IMR-90 (cell line): ENCODE data around the gene SAMD11. TPM values are rescaled to one million over a fixed set of nuclear protein-coding genes. Genes with fewer than 3 reads are reported as not detected.

Experiments used
- ATAC-seq: fragments of 200-7000 bp; cut with Tn5 transposase; 2 replicates; pipeline ENCODE4 v1.9.1; 2020; ENCODE audit warnings: low read depth, mild to moderate bottlenecking, moderate library complexity
- BruUV-seq: library from RNA; stranded (reverse); fragments of 400-500 nt; replicated peaks from 2 replicates; lab custom pipeline; 2021; lab: Mats Ljungman, UMichigan
- CTCF ChIA-PET: fragments of 300-600 bp; formaldehyde crosslinking; extraction: SDS; loops from one replicate; lab custom pipeline; 2021; ENCODE audit warnings: antibody characterized with exemption; lab: Yijun Ruan, JAX
- POLR2A ChIA-PET: fragments of 300-600 bp; sonication (Branson Sonifier 250); formaldehyde crosslinking; loops from one replicate; lab custom pipeline; 2022; ENCODE audit warnings: antibody characterized with exemption; ENCODE audit not compliant: unreplicated experiment; lab: Charles Lee
- DNase-seq: peaks from one replicate; pipeline ENCODE4 v3.0.0; 2013
- H2AFZ ChIP-seq: replicated peaks from 2 replicates; pipeline ENCODE3; 2013; ENCODE audit warnings: low read length, mild to moderate bottlenecking; ENCODE audit not compliant: poor library complexity
- H2AK5ac ChIP-seq: 2 replicates; pipeline ENCODE4 v1.6.1; 2013; ENCODE audit warnings: low read depth, low read length, inconsistent platforms
- H2AK9ac ChIP-seq: replicated peaks from 2 replicates; pipeline ENCODE3; 2013; ENCODE audit warnings: mild to moderate bottlenecking, low read depth, low read length, moderate library complexity; ENCODE audit not compliant: poor library complexity
- H2BK120ac ChIP-seq: 2 replicates; pipeline ENCODE4 v1.6.1; 2013; ENCODE audit warnings: low read depth, low read length, inconsistent platforms
- H2BK15ac ChIP-seq: 3 replicates; pipeline ENCODE4 v1.6.1; 2013; ENCODE audit warnings: low read depth, low read length, inconsistent platforms
- H2BK20ac ChIP-seq: 2 replicates; pipeline ENCODE4 v1.6.1; 2013; ENCODE audit warnings: low read depth, mild to moderate bottlenecking, inconsistent platforms, low read length, moderate library complexity
- H2BK5ac ChIP-seq: 2 replicates; pipeline ENCODE4 v1.6.1; 2013; ENCODE audit warnings: mild to moderate bottlenecking, low read depth, low read length, inconsistent platforms; ENCODE audit not compliant: poor library complexity, severe bottlenecking
- H3K14ac ChIP-seq: replicated peaks from 2 replicates; pipeline ENCODE4 v1.6.1; 2013; ENCODE audit warnings: low read depth, low read length, inconsistent platforms
- H3K18ac ChIP-seq: 2 replicates; pipeline ENCODE4 v1.6.1; 2013; ENCODE audit warnings: low read depth, low read length, control low read depth
- H3K23ac ChIP-seq: 2 replicates; pipeline ENCODE4 v1.6.1; 2013; ENCODE audit warnings: low read depth, low read length, inconsistent platforms
- H3K27ac ChIP-seq: 2 replicates; pipeline ENCODE4 v1.5.1; 2013; ENCODE audit warnings: mild to moderate bottlenecking, control low read depth, low read length; ENCODE audit not compliant: insufficient read depth
- H3K27me3 ChIP-seq: 2 replicates; pipeline ENCODE4 v1.6.1; 2013; ENCODE audit warnings: low read length; ENCODE audit not compliant: control insufficient read depth, insufficient read depth
- H3K36me3 ChIP-seq: 2 replicates; pipeline ENCODE4 v1.6.1; 2013; ENCODE audit warnings: low read length, mixed read lengths; ENCODE audit not compliant: control insufficient read depth, insufficient read depth
- H3K4ac ChIP-seq: 2 replicates; pipeline ENCODE4 v1.6.1; 2013; ENCODE audit warnings: low read depth, low read length, inconsistent platforms
- H3K4me1 ChIP-seq: 2 replicates; pipeline ENCODE4 v1.6.1; 2013; ENCODE audit warnings: low read length, mixed read lengths; ENCODE audit not compliant: control insufficient read depth, insufficient read depth
- H3K4me2 ChIP-seq: 2 replicates; pipeline ENCODE4 v1.6.1; 2013; ENCODE audit warnings: low read depth, mild to moderate bottlenecking, control low read depth, low read length, moderate library complexity
- H3K4me3 ChIP-seq: 2 replicates; pipeline ENCODE4 v1.5.1; 2013; ENCODE audit warnings: low read depth, mild to moderate bottlenecking, control low read depth, low read length, moderate library complexity; ENCODE audit not compliant: insufficient read depth
- H3K56ac ChIP-seq: 2 replicates; pipeline ENCODE4 v1.6.1; 2013; ENCODE audit warnings: low read length, inconsistent platforms; ENCODE audit not compliant: insufficient read depth; ENCODE audit errors: extremely low read depth
- H3K79me1 ChIP-seq, 2 experiments: 2 replicates each; pipeline ENCODE4 v1.6.1; 2013; ENCODE audit warnings: low read length in 2 of 2, inconsistent platforms in 1 of 2, low read depth in 1 of 2
- H3K9ac ChIP-seq: 2 replicates; pipeline ENCODE4 v1.6.1; 2013; ENCODE audit warnings: low read depth, low read length, control low read depth
- H3K9me1 ChIP-seq: 2 replicates; pipeline ENCODE4 v1.6.1; 2013; ENCODE audit warnings: low read length, inconsistent platforms; ENCODE audit not compliant: insufficient read depth
- H3K9me3 ChIP-seq: 2 replicates; pipeline ENCODE4 v1.6.1; 2013; ENCODE audit warnings: low read length; ENCODE audit not compliant: control insufficient read depth, insufficient read depth
- H4K20me1 ChIP-seq: 2 replicates; pipeline ENCODE4 v1.6.1; 2013; ENCODE audit warnings: low read length, inconsistent platforms; ENCODE audit not compliant: insufficient read depth
- H4K5ac ChIP-seq: 2 replicates; pipeline ENCODE4 v1.6.1; 2013; ENCODE audit warnings: mild to moderate bottlenecking, low read depth, low read length, control low read depth
- H4K8ac ChIP-seq, 2 experiments: 2 replicates each; pipeline ENCODE4 v1.6.1; 2013; ENCODE audit warnings: low read depth in 2 of 2, low read length in 2 of 2, control low read depth in 1 of 2, inconsistent platforms in 1 of 2
- H4K91ac ChIP-seq: 2 replicates; pipeline ENCODE4 v1.6.1; 2013; ENCODE audit warnings: low read depth, low read length, inconsistent platforms; ENCODE audit not compliant: insufficient read depth
- BHLHE40 ChIP-seq: fragments of 150-350 bp; IDR thresholded peaks from 2 replicates; pipeline ENCODE4 v1.6.1; 2016; ENCODE audit warnings: mild to moderate bottlenecking, low read depth, low read length
- CEBPB ChIP-seq: IDR thresholded peaks from 2 replicates; pipeline ENCODE4 v1.6.1; 2012; ENCODE audit warnings: low read depth, low read length, improper control_type of control experiment
- CHD1 ChIP-seq: IDR thresholded peaks from 2 replicates; pipeline ENCODE4 v1.6.1; 2012; ENCODE audit warnings: low read depth, low read length, improper control_type of control experiment
- MAFK ChIP-seq: IDR thresholded peaks from 2 replicates; pipeline ENCODE4 v1.6.1; 2012; ENCODE audit warnings: low read depth, low read length, improper control_type of control experiment
- MAZ ChIP-seq: IDR thresholded peaks from 2 replicates; pipeline ENCODE4 v1.6.1; 2012; ENCODE audit warnings: low read depth, mild to moderate bottlenecking, low read length, improper control_type of control experiment, moderate library complexity, borderline replicate concordance
- MXI1 ChIP-seq: IDR thresholded peaks from 2 replicates; pipeline ENCODE4 v1.6.1; 2012; ENCODE audit warnings: low read depth, mild to moderate bottlenecking, low read length, moderate library complexity, borderline replicate concordance
- NFE2L2 ChIP-seq: fragments of 150-350 bp; IDR thresholded peaks from 2 replicates; pipeline ENCODE4 v1.6.1; 2016; ENCODE audit warnings: low read depth, mild to moderate bottlenecking, low read length
- POLR2A ChIP-seq: IDR thresholded peaks from 2 replicates; pipeline ENCODE4 v1.6.1; 2012; ENCODE audit warnings: mild to moderate bottlenecking, low read depth, low read length
- RCOR1 ChIP-seq: IDR thresholded peaks from 2 replicates; pipeline ENCODE4 v1.6.1; 2012; ENCODE audit warnings: mild to moderate bottlenecking, low read length, improper control_type of control experiment; ENCODE audit not compliant: insufficient replicate concordance
- RFX5 ChIP-seq: IDR thresholded peaks from 2 replicates; pipeline ENCODE4 v1.8.0; 2012; ENCODE audit warnings: low read depth, mild to moderate bottlenecking, low read length, moderate library complexity
- SMC3 ChIP-seq: fragments of 150-350 bp; IDR thresholded peaks from 2 replicates; pipeline ENCODE4 v1.6.1; 2016; ENCODE audit warnings: low read depth, mild to moderate bottlenecking, antibody characterized with exemption, low read length, moderate library complexity
- WGBS, 2 experiments: methylation state at CpG; one replicate each; pipeline versions ENCODE4 v1.1.5 to v1.1.7; 2013; ENCODE audit warnings: missing lambda C conversion rate in 2 of 2; ENCODE audit not compliant: insufficient read length in 1 of 2; ENCODE audit errors: extremely low coverage in 2 of 2; 5-methylcytosine and 5-hydroxymethylcytosine counted together
- dilution Hi-C: fragments of 300-500 bp; cut with HindIII; formaldehyde crosslinking; loops from one replicate; pipeline ENCODE4 v1.14.3; 2018; ENCODE audit warnings: low sequenced_read_pairs; ENCODE audit not compliant: unreplicated experiment
- in situ Hi-C: fragments of 300-500 bp; cut with MboI; formaldehyde crosslinking; loops from 3 replicates; pipeline ENCODE4 v1.14.3; 2019; ENCODE audit warnings: low sequenced_read_pairs, inconsistent platforms, mixed read lengths
- intact Hi-C: fragments of 100-400 bp; cut with micrococcal nuclease; formaldehyde crosslinking; loops from 2 replicates; pipeline ENCODE4 v1.10.0; 2022
- polyA plus RNA-seq, 3 experiments: library from polyadenylated mRNA; depleted of rRNA; stranded (reverse); fragments of >200 nt; gene quantifications; 2 replicates each; pipeline ENCODE4 v1.2.3, GENCODE V29; 2012; ENCODE audit warnings: low replicate concordance in 1 of 3
- total RNA-seq: library from RNA; depleted of rRNA; stranded (reverse); fragments of >200 nt; gene quantifications from 2 replicates; pipeline ENCODE4 v1.2.3, GENCODE V29; 2012
- TF ChIP-seq, protein P1 (sequence below): conservative IDR thresholded peaks from 2 replicates; pipeline ENCODE4 v1.5.1; 2012; ENCODE audit warnings: mild to moderate bottlenecking, low read depth, low read length, improper control_type of control experiment
- TF ChIP-seq, protein P2 (sequence below): fragments of 150-350 bp; IDR thresholded peaks from 2 replicates; pipeline ENCODE4 v1.6.1; 2017; ENCODE audit warnings: mild to moderate bottlenecking, antibody characterized with exemption, low read length, low read depth
- TF ChIP-seq, protein P3 (sequence below): fragments of 150-350 bp; IDR thresholded peaks from 2 replicates; pipeline ENCODE4 v1.6.1; 2016; ENCODE audit warnings: low read depth, mild to moderate bottlenecking, low read length, moderate library complexity, borderline replicate concordance

The SAMD11 gene
- total and polyA plus RNA-seq, 2 of the 4 experiments (the other 2 are of a cell fraction): 5.9 to 22.9 TPM

DNA sequence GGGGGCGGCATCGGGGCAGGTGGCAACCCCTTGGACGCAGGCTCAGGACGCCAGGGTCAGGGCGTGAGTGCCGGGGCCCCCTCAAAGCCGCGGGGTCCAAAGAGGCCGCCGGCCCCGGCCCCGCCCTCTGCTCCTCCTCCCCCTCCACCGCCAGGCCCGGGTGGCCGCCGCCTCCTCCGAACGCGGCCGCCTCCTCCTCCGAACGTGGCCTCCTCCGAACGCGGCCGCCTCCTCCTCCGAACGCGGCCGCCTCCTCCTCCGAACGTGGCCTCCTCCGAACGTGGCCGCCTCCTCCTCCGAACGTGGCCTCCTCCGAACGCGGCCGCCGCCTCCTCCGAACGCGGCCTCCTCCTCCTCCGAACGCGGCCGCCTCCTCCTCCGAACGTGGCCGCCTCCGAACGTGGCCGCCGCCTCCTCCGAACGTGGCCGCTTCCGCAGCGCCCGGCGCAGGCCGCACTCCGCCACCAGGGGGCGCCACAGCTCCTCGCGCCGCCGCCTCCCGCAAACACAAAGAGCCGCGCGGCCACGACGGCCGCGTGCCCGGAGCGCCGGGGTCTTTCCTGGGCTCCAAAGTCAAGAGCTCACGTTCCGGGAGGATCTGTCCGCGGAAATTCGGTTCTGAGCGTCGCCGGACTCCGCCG lies 19.3 kb upstream of the SAMD11 start:
- no peak overlapping the region; the same call in 1 of the 2 replicates for H3K56ac ChIP-seq
- peak; percentile 69 for DNase-seq
- no peaks in the 10 kb centered on the region for H3K36me3 ChIP-seq
- no peak overlapping the region for H2BK20ac ChIP-seq
- no peak overlapping the region for H3K23ac ChIP-seq
- H4K8ac ChIP-seq: peak overlapping the region in 1 of 2 experiments; percentile 69; a peak in 2 of 4 replicates
- dilution Hi-C loops: no loop called here
- no peak overlapping the region for H2AK9ac ChIP-seq
- no peaks in the 10 kb centered on the region for H4K20me1 ChIP-seq
- H4K91ac ChIP-seq: no peak overlapping the region
- no TSS peak for BruUV-seq
- CTCF ChIA-PET: interaction anchor here (0.8 to 1.1 kb wide), 3 partner anchors 9 to 34 kb away, joined by 4 read pairs; no protein-coding TSS in a partner anchor
- peaks cover 17% of the 10 kb centered on the region for H3K4me1 ChIP-seq
- H3K4ac ChIP-seq: no peak overlapping the region
- H3K27me3 ChIP-seq: peaks cover 8% of the 10 kb centered on the region; the same call in 1 of the 2 replicates
- intact Hi-C loops: loop anchor here (1.0 to 5.0 kb wide), 3 partner anchors 34 to 73 kb away; no protein-coding TSS in a partner anchor
- no peak overlapping the region for H3K18ac ChIP-seq
- no peak overlapping the region for H2BK120ac ChIP-seq
- ATAC-seq: peak; percentile 89
- 0% methylated on average over 44 of the region's 91 CpGs; no CpG with 5 or more reads in 1 of the 2 experiments for WGBS, 2 experiments
- no peak overlapping the region for H2AK5ac ChIP-seq
- no peaks in the 10 kb centered on the region for H3K9me1 ChIP-seq
- H3K79me1 ChIP-seq: peaks cover 0 to 7% of the 10 kb centered on the region in 2 experiments; a peak in 1 of 4 replicates
- no peak overlapping the region for H3K14ac ChIP-seq
- in situ Hi-C loops: no loop called here
- peak overlapping the region; percentile 48 for H3K4me3 ChIP-seq
- POLR2A ChIA-PET: interaction anchor here (0.6 to 1.1 kb wide), 4 partner anchors 14 to 155 kb away, joined by 3 to 13 read pairs (median 4); no protein-coding TSS in a partner anchor
- H3K9ac ChIP-seq: no peak overlapping the region
- H2AFZ ChIP-seq: peak overlapping the region; percentile 90
- no peak overlapping the region for H2BK5ac ChIP-seq
- no peak overlapping the region; the same call in 1 of the 2 replicates for H3K27ac ChIP-seq
- H3K4me2 ChIP-seq: no peak overlapping the region; the same call in 1 of the 2 replicates
- H2BK15ac ChIP-seq: no peak overlapping the region
- H4K5ac ChIP-seq: no peak overlapping the region
- no peaks in the 10 kb centered on the region for H3K9me3 ChIP-seq
- TF ChIP-seq MAFK (no peak), MAZ (peak; percentile 51; the same call in 1 of the 2 replicates), BHLHE40 (peak; percentile 70), CHD1 (no peak), MXI1 (peak; percentile 77), SMC3 (peak; percentile 75), POLR2A (peak; percentile 71; the same call in 1 of the 2 replicates), NFE2L2 (no peak), RFX5 (no peak), RCOR1 (no peak), CEBPB (no peak)
- TF ChIP-seq, protein P1, sequence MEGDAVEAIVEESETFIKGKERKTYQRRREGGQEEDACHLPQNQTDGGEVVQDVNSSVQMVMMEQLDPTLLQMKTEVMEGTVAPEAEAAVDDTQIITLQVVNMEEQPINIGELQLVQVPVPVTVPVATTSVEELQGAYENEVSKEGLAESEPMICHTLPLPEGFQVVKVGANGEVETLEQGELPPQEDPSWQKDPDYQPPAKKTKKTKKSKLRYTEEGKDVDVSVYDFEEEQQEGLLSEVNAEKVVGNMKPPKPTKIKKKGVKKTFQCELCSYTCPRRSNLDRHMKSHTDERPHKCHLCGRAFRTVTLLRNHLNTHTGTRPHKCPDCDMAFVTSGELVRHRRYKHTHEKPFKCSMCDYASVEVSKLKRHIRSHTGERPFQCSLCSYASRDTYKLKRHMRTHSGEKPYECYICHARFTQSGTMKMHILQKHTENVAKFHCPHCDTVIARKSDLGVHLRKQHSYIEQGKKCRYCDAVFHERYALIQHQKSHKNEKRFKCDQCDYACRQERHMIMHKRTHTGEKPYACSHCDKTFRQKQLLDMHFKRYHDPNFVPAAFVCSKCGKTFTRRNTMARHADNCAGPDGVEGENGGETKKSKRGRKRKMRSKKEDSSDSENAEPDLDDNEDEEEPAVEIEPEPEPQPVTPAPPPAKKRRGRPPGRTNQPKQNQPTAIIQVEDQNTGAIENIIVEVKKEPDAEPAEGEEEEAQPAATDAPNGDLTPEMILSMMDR: peak; percentile 97
- TF ChIP-seq, protein P2, sequence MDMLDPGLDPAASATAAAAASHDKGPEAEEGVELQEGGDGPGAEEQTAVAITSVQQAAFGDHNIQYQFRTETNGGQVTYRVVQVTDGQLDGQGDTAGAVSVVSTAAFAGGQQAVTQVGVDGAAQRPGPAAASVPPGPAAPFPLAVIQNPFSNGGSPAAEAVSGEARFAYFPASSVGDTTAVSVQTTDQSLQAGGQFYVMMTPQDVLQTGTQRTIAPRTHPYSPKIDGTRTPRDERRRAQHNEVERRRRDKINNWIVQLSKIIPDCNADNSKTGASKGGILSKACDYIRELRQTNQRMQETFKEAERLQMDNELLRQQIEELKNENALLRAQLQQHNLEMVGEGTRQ: no peak
- TF ChIP-seq, protein P3, sequence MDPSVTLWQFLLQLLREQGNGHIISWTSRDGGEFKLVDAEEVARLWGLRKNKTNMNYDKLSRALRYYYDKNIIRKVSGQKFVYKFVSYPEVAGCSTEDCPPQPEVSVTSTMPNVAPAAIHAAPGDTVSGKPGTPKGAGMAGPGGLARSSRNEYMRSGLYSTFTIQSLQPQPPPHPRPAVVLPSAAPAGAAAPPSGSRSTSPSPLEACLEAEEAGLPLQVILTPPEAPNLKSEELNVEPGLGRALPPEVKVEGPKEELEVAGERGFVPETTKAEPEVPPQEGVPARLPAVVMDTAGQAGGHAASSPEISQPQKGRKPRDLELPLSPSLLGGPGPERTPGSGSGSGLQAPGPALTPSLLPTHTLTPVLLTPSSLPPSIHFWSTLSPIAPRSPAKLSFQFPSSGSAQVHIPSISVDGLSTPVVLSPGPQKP: no peak
